NCI-H1417 (cell line): ENCODE data around the gene CYTH1.
"Not testable (repeated sequence)": the region's sequence is repeated elsewhere in the genome, so short reads cannot be mapped to it uniquely, and the experiment has no call there.

Experiments used
- DNase-seq, 3 experiments: peaks; one replicate each; lab custom pipeline; 2025; lab: John Stamatoyannopoulos, UW

CYTH1 gene

DNA sequence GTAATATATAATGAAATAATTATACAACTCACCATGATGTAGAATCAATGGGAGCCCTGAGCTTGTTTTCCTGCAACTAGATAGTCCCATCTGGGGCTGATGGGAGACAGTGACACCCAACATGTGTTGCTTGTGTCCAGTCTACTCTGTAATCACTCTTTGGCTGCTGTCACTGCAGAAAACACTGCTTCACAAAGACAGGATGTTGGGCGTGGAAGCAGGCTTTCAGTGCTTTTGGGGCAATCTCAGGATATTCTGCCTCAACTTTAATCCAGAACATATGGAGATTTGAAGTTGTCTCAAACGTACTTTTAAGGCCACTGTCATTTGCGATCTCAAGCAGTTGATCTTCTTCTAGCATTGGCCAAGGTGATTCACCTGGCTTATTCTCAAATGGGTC lies 94.9 kb downstream of the CYTH1 start:
- no peak for DNase-seq

DNA sequence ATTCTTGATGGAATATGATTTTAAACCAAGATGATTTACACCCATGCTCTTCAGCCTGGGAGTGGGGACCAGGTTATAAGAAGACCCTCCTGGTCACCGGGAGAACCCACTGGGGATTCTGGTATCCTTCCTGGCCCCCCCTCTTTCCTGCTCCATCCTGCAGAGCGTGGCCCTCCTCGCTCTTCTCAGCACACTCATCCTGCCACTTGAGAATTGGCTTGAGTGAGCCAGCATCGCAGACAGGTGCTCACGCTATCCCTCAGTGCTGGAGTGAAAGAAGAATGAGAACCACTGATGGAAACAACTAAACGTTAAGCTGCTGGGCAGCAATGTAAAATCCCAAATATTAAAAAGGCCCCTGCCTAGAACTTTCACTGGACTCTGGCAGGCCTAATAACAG lies 98.0 kb downstream of the CYTH1 start:
- DNase-seq: peak in 2 of 3 experiments; percentile 11 to 77

DNA sequence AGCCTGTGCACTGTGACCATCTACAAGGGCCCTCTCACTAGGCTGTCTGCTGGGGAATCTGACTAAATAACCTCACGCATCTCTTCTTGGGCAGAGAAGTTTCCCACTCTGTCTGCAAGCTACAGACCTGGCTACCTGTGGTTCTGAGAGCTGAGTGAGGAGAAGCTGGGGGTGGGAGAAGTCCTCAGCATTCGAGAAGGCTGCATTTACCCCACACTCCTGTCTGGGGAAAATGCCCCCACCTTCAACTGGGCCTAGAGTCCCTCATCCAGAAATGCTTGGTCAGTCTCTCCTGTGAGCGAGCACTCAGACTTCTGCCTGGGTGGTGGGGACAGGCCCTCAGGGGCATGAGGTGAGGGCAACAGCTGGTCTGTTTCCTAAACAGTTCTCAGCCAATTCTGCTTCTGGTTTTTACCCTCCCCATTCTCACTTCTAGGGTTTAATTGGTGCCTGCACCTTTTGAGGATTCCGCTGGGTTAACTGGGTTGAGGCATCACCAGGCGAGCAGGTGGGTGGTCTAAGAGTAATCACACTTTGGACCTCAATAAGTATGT lies 98.6 kb downstream of the CYTH1 start:
- DNase-seq: no peak

DNA sequence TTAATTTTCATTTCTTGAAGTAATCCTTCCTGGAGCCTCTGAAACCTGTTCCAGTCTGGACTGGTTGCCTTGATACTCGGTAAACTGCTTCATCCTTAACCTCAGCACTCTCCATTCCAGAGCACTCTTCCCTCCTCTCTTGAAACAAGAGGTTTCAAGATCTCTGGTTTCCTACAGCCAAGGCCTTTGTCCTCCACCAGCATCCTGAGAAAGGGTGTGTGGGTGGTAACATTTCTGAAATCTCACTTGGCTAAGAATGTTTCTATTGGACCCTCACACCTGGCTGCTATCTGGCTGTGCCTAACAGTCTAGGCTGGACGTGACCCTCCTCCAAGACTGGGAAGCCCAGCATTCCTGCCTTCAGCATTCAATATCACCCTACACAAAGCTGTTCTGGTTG lies 99.7 kb downstream of the CYTH1 start:
- no peak for DNase-seq

DNA sequence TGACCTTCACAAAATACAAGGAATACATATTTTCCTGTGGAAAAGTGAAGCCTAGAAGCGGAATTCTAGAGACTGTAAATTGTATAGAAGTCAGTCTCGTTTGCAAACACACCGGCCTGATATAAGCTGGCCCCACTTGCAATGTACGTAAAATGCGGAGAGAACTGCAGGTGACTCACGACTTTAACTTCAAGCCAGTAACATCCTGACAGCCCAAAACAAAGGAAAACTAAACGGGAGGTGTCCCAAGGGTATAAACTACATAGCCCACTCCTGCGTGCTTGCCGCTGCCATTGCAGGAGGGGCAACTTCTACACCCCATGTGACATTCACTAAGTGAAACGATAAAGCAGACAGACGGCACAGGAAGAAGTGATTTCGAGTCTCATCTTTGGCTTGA lies 101.6 kb downstream of the CYTH1 start:
- DNase-seq: no peak

DNA sequence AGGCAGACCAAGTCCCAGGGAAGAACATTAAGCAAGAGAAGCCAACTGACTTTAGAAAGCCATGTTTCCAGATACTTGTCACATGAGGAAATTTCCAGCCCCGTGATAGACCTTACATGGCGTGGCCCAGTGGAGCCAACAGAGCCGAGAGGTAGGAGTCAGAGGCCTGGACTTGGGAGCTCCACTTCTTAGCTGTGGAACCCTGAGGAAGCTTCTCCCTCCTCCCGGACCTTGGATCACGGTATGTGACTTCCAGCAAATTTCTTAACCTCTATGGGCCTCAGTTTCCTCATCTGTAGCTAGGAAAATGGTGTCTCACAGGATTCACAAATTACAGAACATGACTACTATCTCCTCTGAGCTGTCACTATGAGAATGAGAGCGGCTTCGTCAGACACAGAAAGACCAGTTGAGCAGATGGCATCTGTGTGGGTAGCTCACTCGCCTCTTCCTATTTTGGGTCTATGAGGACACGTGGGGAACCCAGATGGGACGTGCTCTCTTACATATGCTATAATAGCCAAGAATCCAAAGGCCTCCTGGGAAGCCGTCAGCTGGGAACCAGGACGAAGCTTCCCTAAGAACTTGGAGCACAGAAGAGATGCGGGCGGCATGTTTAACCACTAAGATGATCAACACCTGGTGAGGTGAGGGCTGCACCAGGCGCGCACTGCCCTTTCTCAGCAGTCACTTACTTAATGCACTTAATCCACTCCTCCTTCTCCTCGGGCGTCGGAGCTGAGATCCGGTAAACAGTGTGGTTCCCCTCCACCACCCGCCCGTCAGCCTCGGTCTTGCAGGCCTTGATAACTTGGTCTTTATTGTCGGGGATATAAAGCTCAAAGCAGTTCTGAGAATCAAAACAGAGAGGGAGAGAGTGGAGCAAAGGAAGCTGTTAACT lies 102.3 kb downstream of the CYTH1 start:
- DNase-seq: no peak

DNA sequence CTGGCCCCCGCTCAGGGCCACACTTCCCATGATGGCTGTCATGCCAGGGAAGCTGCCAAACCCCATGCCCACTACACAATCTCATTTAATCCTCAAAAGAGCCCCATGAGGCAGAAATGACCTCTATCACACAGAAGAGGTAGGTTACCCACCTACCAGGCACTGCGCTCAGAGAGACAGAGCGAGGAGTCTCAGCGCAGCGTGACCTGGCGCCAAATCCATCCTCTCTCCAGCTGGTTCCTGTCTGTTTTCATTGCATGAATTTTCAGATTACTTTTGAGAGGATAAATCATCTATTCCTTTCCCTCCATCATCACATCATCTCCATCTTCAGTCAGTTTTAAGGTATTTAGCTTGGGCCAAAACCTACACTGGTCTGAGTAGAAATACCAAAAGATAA lies 103.4 kb downstream of the CYTH1 start:
- DNase-seq: no peak

DNA sequence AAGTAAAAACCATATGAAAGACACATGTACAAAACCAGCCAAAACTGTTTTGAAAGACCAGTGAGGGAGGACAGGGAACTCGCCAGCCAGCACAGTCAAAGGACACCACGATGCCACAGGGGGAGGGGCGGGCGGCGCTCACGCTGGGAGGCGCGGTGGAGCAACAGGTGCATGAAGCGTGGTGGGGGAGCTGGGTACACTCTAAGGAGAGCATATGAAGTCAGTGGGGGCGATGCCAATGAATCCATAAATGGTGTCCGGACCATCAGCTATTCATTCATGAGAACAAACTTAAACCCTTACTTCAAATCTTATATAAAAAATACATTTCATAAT lies 103.9 kb downstream of the CYTH1 start:
- DNase-seq: peak in 1 of 3 experiments; percentile 7

DNA sequence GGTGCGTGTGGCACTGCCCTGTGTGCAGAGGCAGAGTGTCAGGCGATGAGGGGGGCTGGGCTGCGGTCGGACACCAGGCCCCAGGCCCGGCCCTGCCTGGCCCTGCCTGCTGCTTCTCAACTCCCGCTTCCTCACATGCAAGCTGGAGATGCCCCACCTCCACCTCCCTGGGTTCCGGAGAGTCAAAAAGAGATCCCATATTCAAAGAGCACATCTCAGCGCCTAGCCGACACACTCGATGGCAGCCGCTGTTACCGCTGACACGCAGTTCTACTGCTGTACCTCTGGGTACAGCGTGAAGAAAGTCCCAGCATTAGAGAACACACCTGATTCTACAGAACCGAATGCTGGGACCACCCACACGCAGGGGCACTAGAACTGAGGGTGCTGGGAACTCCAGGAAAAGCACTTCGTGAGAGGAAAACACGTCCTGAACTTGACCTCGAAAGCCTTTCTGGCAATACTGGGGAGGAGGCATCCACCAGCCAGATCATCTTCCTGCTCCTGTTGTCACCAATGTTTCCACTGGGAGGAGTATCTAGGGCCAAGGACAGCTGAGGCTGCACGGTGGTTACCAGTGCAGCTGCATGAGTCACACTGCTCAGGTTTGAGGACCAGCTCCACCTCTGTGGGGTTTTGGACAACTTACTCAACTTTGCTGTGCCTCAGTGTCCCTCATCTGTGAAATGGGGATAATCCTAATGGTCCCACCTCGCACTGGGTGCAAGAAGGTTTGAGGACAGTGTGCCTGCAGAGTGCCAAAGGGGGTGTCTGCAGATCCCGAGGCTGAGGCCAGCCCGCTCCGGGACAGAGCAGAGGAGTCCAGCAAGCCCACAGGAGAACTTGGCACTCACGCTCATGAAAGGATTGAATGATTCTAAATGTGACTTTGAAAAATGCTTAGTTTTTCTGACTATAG lies 104.5 kb downstream of the CYTH1 start:
- peak in 1 of 3 experiments; percentile 35 for DNase-seq

DNA sequence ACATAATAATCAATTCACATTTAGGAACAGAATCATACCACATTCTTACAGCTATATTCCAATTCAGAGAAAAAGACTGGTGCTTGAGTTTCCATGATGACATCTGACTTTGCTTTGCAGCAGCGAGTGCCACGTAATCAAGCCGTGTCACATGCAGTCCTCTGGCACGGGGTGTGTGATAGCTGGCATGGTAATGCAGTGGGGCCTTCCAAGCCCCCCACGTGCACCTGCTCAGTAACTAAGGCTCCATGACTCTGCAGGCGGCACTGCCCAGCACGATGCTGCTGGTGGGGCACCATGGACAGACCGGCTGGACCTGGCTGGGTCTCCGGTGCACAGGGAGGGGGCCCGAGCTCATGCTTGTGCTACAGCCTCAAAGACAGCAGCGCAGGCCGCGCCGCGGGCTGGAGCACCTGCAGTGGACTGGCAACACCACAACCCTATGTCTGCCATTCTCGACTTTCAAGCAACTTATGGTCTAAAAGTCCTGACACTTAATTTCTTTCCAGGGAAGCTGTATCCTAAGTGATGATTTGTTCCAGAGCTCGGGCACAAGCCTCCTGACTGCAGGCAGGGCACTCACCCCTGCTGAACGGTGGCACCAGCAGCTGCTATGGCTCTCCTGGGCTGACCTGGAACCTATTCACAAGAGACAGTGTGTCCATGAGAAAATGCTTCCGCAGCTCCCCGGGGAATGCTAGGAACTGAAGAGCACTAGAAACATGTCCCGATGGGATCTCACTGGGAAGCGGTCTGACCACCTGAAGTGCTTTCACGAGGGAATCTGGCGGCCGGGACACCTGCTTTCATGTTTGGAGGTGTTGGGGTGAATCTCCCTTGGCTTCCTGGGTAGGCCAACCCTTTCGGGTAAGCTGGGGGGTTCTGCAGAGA lies 105.4 kb downstream of the CYTH1 start:
- DNase-seq: peak in 1 of 3 experiments; percentile 57

DNA sequence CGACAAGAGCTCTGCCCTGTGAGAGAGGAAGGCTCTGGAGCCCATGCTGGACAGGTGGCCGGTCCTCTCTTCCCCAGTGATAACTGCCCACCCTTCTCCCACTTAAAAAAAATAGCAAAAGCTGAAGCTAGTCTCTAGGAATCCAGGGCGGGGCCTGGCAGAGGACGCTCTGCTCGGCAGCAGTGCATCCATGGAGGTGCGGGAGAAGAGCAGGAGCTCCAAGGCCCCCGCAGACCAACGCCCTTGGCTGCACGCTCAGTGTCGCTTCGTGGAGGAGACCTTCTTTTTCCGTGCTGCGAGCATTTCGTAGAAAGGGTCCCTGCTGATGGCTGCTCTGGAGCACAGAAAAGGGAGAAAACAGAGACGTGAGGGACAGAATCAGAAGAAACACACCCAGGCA lies 106.2 kb downstream of the CYTH1 start:
- no peak for DNase-seq

DNA sequence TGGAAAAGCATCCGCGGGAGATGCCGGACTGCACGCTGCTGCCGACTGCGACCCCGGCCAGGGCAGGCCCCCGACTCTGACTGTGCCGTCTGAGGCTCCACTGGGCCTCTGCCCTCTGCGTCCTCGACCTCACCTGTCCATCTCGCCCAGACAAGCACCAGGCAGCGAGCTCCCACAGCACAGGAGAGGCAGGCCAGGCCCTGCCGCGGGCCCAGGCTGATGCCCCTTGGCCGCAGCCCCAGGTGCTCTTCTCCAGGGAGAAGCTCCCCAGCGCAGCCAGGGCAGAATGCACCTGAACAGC lies 106.8 kb downstream of the CYTH1 start:
- DNase-seq: no peak

DNA sequence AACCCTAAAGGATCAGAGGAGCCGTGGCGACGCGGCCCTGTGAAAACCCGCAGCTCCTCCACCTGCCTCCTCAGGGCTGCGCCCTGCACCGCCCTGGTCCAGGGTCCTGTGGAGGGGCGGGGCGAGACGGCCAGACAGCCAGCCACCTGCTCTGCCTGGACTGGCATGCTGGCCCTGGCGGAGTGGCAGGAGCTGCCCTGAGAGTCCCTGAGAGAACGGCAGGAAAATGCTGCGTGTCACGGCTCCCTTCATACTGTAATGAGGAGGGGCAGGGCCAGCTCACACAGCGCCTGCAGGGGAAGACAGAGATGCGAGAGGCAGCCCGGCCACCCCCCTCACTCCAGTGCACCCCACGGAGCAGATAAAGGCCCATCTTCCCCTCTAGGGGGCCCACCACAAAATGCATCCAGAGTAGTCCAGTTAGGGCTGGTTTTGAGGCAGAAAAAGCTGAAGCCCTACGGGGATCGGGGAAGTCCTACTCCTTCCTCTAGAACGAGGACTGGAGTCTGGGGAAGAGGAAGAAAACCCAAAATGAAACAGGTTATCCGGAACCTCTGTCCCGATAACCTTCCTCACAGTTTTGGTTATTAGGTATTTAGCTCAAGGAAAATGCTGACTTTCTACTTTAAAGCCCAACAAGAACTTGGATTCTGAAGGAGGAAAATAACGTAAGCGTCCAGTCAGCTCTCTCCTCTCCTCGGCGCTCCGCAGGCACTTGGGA lies 107.3 kb downstream of the CYTH1 start:
- peak; percentile 64 to 84 (median 67) for DNase-seq

DNA sequence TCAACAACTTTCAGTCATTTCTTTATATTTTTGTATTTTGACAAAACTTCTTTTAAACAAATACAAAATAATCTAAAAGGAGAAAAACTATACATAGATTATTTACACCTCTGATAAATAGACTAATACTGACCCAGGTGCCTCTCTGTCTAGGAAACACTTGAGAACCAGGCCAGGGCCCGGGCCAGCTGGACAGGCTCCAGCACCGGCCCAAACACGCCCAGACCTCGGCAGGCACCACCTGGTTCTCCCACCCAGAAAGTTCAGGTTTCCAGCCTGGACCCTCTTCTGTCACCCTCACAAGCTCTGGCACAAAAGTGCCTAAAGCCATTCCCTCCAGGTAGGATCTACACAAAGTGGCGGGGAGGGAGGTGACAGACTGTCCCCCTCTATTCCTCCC lies 107.9 kb downstream of the CYTH1 start:
- DNase-seq: no peak

DNA sequence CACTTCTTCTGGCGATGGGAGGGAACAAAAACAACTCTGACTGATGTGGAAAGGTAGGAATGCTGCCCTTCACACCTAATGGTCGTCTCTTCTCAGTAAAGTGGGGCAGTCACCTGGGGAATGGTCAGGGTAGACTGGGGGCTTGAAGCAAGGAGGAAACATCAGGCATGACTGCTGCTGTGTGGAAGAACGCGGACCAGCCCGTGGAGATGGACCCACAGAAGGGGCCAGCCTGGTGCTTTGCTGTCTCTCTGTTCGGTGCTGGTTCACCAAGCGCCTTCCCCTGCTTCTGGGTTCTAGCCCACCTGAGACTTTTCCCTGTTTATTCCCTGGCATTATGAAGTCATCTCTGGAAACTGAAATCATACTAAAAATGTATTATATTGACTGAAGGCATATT lies 108.7 kb downstream of the CYTH1 start:
- no peak for DNase-seq

DNA sequence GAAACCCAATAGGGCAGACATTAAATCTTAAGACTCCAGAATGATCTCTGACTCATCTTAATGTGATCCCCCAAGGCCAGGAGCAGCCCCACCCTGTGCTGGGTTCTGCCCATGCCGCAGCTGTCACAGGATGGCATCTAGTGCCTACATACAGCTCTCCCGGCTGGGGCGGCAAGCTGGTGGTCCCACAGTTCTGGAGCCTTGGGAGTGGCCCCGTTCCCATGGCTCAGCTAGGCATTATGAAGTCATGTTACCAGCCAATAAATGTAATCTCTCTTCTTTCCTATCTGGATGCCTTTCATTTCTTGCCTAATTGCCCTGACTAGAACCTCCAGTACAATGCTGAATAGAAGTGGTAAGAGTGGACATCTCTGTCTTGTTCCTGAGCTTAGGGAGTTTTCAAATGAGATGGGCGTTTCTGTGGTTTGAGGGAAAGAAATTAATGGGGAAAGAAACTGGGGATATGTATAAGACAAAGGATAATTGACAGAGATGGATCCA lies 109.2 kb downstream of the CYTH1 start:
- DNase-seq: no peak

DNA sequence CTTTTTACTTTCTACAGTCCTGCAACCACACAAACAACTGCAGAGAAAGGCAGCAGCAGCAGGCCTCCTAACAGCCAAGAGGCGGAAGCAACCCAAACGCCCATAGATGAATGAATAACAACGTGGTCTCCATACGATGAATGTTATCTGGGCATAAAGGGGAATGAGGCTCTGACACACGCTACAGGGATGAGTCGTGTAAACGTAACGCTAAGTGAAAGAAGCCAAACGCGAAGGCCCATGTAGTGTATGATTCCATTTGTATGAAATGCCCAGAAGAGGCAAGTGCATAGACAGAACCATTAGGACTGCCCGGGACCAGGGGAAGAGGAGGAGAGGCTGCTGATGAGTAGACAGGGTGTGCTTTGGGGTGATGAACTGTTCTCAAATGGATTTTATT lies 110.1 kb downstream of the CYTH1 start:
- DNase-seq: no peak

DNA sequence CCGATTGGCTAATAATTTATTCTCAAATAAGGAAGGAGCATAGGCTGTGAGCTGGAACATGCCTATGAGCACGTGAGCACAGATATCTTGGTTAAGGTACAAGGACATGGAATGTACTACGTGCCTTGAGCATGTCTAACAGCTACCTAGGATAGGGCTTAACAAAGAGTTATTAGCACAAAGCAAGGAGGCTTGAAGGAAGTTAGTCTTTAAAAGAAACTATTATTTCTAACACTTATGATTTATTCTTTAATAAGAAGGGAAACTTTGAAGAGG lies 110.4 kb downstream of the CYTH1 start:
- not testable (repeated sequence) for DNase-seq

DNA sequence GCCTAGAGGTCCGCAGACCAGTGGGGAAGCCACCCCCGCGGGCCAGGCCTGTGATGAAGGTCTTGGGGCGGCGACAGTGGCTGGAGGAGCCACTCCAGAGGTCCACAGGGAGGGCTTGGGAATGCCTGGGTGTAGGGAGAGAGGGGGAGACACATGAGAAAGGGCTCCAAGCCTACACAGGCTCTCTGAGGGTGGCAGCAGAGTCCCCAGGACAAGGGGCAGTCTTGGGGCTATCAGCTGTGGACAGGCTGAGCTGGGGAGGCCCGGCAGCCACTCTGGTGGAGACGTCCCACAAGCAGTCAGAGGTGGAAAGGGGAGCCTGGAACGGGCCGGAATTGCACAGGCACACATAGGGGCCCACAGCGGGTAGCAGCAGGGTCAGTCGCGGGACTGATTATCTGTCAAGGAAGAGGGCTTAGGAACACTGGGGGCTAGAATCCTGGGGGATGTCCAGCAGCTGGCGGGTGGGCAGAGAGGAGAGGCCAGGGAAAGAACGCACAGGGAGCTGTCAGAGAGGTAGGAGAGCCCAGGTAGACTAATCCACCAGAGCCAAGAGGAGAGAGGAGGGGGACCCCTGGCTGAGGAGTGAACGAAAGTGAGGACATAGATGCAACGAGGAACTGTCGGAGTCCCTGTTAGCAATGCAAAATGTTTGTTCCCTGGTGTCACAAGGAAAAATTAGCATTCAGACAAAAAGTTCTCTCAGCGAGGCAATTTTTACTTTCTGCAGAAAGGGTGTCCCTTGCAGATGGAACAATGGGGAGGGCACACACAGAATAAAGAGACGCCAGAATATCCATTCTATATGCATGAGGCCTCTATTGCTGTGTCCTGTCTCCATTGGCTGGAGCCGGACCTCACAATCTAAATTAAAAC lies 111.0 kb downstream of the CYTH1 start:
- DNase-seq: no peak

DNA sequence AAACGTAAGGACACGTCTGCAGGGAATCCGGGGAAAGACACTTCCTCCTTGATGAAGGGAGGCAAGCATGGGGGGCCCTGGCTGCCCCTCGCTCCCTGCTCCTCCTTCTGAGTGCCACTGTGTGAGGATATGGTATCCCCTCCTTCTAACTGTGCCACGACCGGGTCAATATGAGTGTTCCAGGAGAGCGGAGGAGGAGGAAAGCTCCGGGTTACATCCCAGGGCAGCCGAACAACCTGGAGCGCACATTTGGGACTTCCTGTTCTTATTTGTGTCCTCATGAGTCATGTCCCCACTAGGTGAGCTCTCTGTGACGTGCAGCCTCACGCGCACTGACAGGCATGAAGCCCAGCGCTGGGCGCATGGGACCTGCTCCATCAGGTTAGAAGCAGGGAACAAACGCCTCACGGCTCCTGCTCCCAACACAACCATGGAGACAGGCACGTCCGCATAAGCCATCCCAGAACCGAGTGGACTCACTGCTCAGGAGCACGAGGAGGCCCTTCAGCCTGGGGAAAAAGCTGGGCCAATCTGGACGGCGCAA lies 112.0 kb downstream of the CYTH1 start:
- no peak for DNase-seq
